Activated B cell treated with CpG ODN at 0.5 μM for 24 hours (primary cell): ENCODE measurements around the gene PNPLA7. TPM values are rescaled to one million over a fixed set of nuclear protein-coding genes. Genes with fewer than 3 reads are reported as not detected.
"Not testable (repeated sequence)": the region's sequence is repeated elsewhere in the genome, so short reads cannot be mapped to it uniquely, and the experiment has no call there.

Experiments used
- ATAC-seq: fragments of 200-7000 bp; cut with Tn5 transposase; one replicate; pipeline ENCODE4 v1.10.0; 2021; ENCODE audit warnings: low read depth, mild to moderate bottlenecking, moderate library complexity
- CTCF ChIA-PET: fragments of 350-600 bp; sonication (Branson Sonifier 250); formaldehyde crosslinking; loops from one replicate; lab custom pipeline; 2021; ENCODE audit warnings: antibody characterized with exemption; lab: Charles Lee
- POLR2A ChIA-PET: fragments of 350-600 bp; sonication (Branson Sonifier 250); formaldehyde crosslinking; loops from one replicate; lab custom pipeline; 2021; ENCODE audit warnings: antibody characterized with exemption; lab: Charles Lee
- DNase-seq: peaks from one replicate; pipeline ENCODE4 v3.0.0; 2022
- H3K27ac Mint-ChIP-seq: one replicate; pipeline ENCODE4 v1.8.0; 2020; ENCODE audit warnings: mixed read lengths
- H3K27me3 Mint-ChIP-seq: one replicate; pipeline ENCODE4 v1.8.0; 2021; ENCODE audit warnings: mixed read lengths
- H3K36me3 Mint-ChIP-seq: one replicate; pipeline ENCODE4 v1.8.0; 2021; ENCODE audit warnings: low read depth, mixed read lengths
- H3K4me1 Mint-ChIP-seq: one replicate; pipeline ENCODE4 v1.8.0; 2021; ENCODE audit warnings: mixed read lengths
- H3K4me3 Mint-ChIP-seq: one replicate; pipeline ENCODE4 v1.8.0; 2020; ENCODE audit warnings: mild to moderate bottlenecking, mixed read lengths
- H3K9me3 Mint-ChIP-seq: one replicate; pipeline ENCODE4 v1.8.0; 2020; ENCODE audit warnings: mixed read lengths
- intact Hi-C: fragments of 100-400 bp; cut with micrococcal nuclease; formaldehyde crosslinking; loops from one replicate; pipeline ENCODE4 v1.15.1; 2024
- total RNA-seq: library from RNA; stranded (reverse); gene quantifications from 2 replicates; pipeline ENCODE4 v1.2.3, GENCODE V29; 2022
- TF ChIP-seq, protein P1 (sequence below): fragments of 200-600 bp; IDR thresholded peaks from one replicate; pipeline ENCODE4 v1.8.0; 2022; ENCODE audit warnings: antibody characterized with exemption, mild to moderate bottlenecking

The PNPLA7 gene
- total RNA-seq, 1 donor from 2014 or later, result 5.5 TPM

GRCh38 chr9:137467161-137467581 is 83.0 kb downstream of the PNPLA7 start:
- ChIA-PET POLR2A (no interaction called here), CTCF (no interaction called here)
- H3K27ac Mint-ChIP-seq, result no peak overlapping the region
- no peak for DNase-seq
- TF ChIP-seq, protein P1, sequence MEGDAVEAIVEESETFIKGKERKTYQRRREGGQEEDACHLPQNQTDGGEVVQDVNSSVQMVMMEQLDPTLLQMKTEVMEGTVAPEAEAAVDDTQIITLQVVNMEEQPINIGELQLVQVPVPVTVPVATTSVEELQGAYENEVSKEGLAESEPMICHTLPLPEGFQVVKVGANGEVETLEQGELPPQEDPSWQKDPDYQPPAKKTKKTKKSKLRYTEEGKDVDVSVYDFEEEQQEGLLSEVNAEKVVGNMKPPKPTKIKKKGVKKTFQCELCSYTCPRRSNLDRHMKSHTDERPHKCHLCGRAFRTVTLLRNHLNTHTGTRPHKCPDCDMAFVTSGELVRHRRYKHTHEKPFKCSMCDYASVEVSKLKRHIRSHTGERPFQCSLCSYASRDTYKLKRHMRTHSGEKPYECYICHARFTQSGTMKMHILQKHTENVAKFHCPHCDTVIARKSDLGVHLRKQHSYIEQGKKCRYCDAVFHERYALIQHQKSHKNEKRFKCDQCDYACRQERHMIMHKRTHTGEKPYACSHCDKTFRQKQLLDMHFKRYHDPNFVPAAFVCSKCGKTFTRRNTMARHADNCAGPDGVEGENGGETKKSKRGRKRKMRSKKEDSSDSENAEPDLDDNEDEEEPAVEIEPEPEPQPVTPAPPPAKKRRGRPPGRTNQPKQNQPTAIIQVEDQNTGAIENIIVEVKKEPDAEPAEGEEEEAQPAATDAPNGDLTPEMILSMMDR, result no peak
- no peaks in the 10 kb centered on the region for H3K36me3 Mint-ChIP-seq
- H3K4me1 Mint-ChIP-seq, result peaks cover 3% of the 10 kb centered on the region
- H3K27me3 Mint-ChIP-seq, result no peaks in the 10 kb centered on the region
- ATAC-seq, result no peak
- H3K4me3 Mint-ChIP-seq, result no peak overlapping the region
- H3K9me3 Mint-ChIP-seq, result no peaks in the 10 kb centered on the region
- intact Hi-C loops, result no loop called here

GRCh38 chr9:137466389-137467085 is 83.7 kb downstream of the PNPLA7 start:
- ATAC-seq, H3K4me3 Mint-ChIP-seq, CTCF ChIA-PET, H3K27me3 Mint-ChIP-seq, H3K4me1 Mint-ChIP-seq, H3K36me3 Mint-ChIP-seq, H3K9me3 Mint-ChIP-seq, POLR2A ChIA-PET, DNase-seq, intact Hi-C loops, H3K27ac Mint-ChIP-seq: not testable (repeated sequence)

DNA sequence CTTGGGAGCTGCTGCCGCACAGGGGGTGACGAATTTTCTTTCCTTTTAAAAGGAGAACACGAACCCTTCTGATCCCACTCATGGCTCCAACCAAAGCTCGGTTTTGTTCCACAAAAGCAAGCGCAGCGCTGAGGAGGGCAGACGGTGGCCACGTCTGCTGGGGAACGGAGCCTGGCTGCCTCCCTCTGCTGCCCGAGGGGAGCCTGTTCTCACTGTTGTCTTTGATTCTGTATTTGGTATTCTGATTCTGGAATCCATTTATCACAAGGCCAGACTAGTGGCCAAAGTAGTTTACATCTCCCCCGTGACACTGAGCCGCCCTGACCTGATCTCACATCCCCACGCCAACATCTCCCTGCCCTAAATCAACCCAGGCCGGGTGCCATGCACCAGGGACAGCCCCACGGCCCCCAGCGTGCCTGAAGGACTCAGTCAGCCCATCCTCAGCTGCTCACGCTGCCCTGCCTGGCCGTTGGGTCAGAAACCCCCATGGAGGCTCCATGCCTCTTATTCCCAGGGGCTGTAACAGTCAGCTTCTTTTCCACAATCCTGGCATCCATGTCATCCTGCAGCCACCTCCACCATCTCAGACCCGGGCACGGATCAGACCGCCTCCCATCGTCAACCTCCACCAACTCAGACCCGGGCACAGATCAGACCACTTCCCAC is 84.3 kb downstream of the PNPLA7 start:
- H3K4me3 Mint-ChIP-seq, result no peak overlapping the region
- ATAC-seq (no peak), DNase-seq (no peak)
- TF ChIP-seq, protein P1, result no peak
- peaks cover 8% of the 10 kb centered on the region for H3K4me1 Mint-ChIP-seq
- H3K9me3 Mint-ChIP-seq, result no peaks in the 10 kb centered on the region
- no peak overlapping the region for H3K27ac Mint-ChIP-seq
- no peaks in the 10 kb centered on the region for H3K36me3 Mint-ChIP-seq
- intact Hi-C loops, result no loop called here
- CTCF ChIA-PET, result no interaction called here
- H3K27me3 Mint-ChIP-seq, result no peaks in the 10 kb centered on the region
- POLR2A ChIA-PET, result no interaction called here

DNA sequence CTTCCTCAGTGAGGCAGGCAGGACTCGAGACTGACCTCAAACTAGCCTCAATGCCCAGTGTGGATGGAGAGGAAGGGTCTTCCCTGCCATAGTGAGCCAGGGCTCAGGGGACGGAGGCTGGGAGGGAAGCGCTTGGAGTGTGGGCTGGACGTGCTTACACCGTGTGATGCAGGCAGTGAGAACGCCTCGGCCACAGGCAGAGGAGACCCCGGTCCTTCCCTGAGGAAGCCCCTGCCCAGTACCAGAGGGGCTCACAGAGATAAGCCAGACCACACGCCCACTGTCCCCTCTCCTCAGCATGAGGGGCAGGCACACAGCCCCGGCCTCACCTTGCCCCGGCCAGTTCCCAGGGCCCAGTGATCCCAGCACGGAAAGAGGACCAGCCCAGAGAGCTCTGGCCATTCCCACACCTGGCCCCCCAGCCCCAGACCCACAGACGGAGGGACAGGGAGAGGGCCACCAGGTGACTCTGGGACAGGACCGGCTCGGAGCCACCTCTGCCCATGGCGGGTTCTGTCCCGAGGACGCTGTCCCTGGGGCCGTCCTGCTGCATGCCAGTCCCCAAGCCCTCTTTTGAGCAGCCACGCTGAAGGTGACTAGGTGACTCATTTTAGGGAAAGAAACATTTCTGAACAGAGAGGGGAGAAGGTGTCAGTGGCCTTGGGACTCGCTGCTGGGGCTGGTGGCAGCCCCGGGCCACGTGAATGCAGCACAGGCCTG is 85.0 kb downstream of the PNPLA7 start:
- Mint-ChIP-seq H3K36me3 (no peaks in the 10 kb centered on the region), H3K27me3 (no peaks in the 10 kb centered on the region), H3K4me1 (peaks cover 6% of the 10 kb centered on the region), H3K9me3 (no peaks in the 10 kb centered on the region), H3K27ac (no peak overlapping the region), H3K4me3 (no peak overlapping the region)
- TF ChIP-seq, protein P1, result no peak
- ATAC-seq (no peak), DNase-seq (no peak)
- ChIA-PET CTCF (no interaction called here), POLR2A (no interaction called here)
- intact Hi-C loops, result no loop called here

DNA sequence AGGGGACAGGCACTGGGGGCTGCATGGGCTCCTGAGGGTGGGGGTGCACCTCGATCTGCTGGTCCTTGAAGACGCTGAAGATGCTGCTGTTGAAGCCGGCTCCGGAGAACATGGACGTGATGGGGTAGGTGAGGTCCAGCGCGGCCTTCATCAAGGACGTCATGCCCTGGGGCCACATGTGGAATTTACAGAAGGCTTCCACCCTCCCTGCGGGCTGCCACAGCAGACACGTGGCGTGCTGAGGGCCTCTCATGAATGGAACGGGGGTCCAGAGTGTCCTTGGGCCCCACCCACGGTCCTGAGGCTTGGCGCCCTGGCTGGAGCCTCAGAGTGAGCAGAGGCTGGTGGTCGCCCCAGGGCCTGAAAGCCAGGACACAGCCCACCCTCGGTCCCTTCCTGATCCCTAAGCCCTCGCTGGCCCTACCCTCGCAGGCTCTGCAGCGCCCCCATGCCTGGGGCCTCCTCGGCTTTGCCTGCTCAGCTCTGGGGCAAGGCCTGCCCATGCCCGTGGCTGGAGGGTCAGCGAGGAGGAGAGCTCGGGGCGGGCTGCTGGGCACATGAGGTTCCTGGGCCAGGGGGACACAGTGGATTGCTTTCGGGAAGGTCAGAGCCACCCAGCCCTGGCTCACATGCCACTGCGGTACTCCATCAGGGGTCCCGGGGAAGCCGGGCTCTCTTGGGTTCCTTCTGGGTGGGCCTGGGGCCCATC is 85.8 kb downstream of the PNPLA7 start:
- ATAC-seq, result no peak
- H3K9me3 Mint-ChIP-seq, result no peaks in the 10 kb centered on the region
- H3K36me3 Mint-ChIP-seq, result no peaks in the 10 kb centered on the region
- H3K4me1 Mint-ChIP-seq, result peaks cover 11% of the 10 kb centered on the region
- no peak overlapping the region for H3K27ac Mint-ChIP-seq
- TF ChIP-seq, protein P1, result no peak
- no peaks in the 10 kb centered on the region for H3K27me3 Mint-ChIP-seq
- ChIA-PET CTCF (no interaction called here), POLR2A (no interaction called here)
- no peak for DNase-seq
- intact Hi-C loops, result no loop called here
- no peak overlapping the region for H3K4me3 Mint-ChIP-seq
